Measurements from ENCODE around the gene CBARP.

Gene CBARP

DNA sequence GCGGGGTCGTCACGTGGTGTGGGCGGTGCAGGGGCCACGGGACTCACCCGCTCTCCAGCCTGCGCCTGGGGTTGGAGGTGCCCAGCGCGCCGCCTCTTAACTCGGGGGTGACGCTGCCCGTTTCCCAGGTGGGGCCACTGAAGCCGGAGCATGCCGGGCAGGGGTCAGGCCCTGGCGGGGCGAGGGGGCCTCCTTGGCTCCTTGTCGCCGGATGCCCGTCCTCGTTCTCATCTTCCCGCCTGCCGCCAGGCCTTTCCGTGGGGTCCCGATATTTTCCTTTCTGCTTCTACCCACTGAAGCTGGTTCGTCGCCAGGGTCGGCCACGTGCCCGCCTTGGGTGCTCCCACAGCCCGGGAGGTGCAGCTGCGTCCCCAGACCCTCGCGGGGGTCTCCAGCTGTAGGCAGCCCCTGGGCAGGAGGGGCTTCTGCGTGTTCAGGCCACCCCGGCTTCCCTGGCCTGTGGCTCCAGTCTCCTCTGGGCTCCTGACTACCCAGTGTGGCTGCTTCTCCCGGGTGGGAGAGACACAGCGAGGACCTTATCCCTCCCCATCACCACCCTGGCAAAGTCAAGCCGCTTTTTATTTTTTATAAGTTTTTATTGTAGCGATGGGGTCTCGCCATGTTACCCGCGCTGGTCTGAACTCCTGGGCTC lies 38.3 kb upstream of the CBARP start:
- DNase-seq (ENCODE audit: low spot score): no peak

DNA sequence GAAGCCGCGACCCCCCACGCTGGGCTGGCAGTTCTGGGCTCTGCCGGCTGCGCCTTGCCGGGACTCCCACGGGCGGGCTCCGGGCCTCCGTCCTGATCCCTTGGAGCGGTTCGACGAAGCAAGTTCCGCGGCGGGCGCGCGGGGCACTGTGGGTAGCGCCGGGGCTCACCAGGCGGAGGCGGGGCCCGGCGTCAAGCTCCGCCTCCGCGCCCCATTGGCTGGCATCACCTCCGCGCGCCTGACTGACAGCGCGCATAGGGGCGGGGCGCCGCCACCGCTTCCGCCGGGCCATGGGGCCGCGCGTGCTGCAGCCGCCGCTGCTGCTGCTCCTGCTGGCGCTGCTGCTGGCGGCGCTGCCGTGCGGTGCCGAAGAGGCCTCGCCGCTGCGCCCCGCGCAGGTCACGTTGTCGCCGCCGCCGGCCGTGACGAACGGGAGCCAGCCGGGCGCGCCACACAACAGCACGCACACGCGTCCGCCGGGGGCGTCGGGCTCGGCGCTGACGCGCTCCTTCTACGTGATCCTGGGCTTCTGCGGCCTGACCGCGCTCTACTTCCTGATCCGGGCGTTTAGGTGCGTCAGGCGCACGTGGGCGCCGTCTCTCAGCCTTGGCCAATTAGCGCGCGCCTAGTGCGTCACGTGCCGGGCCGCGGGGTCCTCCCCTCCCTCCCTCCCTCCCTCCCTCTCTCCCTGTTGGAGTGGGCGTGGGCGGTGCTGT lies 37.6 kb upstream of the CBARP start, which contains the start of gene FAM174C:
Gene FAM174C, plus strand, starts transcription at position 271 of the 716 bp plus-strand sequence. Its CDS starts 20 bp downstream, at position 291.
- DNase-seq (ENCODE audit: low spot score): peak; percentile 98

- no peak for DNase-seq (ENCODE audit: low spot score)
Measured at GRCh38 chr19:1274852-1275259, 37.1 kb upstream of the CBARP start.

- DNase-seq (ENCODE audit: low spot score): no peak
Measured at GRCh38 chr19:1274081-1274851, 36.5 kb upstream of the CBARP start.

GRCh38 chr19:1273263-1274041 lies 35.6 kb upstream of the CBARP start:
- no peak for DNase-seq (ENCODE audit: low spot score)

DNA sequence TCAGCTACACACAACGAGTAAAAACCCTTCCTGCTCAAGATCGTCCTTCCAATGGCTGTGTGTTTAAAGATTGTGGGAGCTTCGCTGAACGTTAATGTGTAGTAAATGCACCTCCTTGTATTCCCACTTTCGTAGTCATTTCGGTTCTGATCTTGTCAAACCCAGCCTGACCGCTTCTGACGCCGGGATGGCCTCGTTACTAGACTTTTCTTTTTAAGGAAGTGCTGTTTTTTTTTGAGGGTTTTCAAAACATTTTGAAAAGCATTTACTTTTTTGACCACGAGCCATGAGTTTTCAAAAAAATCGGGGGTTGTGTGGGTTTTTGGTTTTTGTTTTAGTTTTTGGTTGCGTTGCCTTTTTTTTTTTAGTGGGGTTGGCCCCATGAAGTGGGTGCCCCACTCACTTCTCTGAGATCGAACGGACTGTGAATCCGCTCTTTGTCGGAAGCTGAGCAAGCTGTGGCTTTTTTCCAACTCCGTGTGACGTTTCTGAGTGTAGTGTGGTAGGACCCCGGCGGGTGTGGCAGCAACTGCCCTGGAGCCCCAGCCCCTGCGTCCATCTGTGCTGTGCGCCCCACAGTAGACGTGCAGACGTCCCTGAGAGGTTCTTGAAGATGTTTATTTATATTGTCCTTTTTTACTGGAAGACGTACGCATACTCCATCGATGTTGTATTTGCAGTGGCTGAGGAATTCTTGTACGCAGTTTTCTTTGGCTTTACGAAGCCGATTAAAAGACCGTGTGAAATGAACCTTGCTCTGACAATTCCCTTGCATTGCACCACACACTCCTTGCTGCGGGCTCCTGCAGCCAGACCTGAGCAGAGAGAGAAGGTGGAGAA lies 34.8 kb upstream of the CBARP start:
- no peak for DNase-seq (ENCODE audit: low spot score)

GRCh38 chr19:1271528-1272422 lies 34.0 kb upstream of the CBARP start:
- no peak for DNase-seq (ENCODE audit: low spot score)

DNA sequence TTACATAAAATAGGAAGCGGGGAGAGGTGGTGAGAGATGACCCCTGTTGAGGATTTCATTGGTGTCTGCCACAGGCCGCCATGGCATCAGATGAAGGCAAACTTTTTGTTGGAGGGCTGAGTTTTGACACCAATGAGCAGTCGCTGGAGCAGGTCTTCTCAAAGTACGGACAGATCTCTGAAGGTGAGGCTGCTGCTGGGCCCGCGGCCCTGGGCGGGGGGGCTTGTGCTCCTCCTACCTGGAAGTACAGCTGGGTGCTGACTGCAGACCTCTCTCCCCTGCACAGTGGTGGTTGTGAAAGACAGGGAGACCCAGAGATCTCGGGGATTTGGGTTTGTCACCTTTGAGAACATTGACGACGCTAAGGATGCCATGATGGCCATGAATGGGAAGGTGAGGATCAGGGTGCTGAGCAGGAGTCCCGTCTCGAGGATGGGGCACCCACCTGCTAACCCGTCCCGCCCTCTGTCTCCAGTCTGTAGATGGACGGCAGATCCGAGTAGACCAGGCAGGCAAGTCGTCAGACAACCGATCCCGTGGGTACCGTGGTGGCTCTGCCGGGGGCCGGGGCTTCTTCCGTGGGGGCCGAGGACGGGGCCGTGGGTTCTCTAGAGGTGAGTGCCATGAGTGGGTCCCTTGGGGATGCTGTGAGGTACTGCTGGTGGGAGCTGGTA lies 33.2 kb upstream of the CBARP start:
- no peak for DNase-seq (ENCODE audit: low spot score)

DNA sequence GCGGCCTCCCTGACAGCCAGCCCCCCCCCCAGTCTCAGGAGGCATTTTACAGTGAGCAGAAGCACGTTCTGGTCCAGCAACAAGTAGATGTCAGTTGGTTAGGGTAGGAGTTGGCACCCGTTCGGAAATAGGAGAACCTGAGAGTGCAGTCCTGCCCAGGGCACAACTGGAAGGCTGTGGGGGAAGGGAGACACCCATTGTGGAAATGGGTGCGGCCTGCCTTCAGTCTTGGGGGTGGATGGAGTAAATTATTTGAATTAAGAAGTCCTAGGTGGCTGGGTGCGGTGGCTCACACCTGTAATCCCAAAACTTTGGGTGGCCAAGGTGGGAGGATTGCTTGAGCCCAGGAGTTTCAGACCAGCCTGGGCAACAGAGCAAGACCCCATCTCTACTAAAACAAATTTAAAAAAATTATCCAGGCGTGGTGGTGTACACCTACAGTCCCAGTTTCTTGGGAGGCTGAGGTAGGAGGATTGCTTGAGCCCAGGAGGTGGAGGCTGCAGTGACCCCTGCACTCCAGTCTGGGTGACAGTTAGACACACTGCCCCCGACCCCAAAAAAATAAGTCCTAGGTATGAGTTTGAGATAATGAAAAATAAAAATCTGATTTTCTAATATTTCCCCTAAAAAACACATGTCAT lies 32.5 kb upstream of the CBARP start:
- peak; percentile 52 for DNase-seq (ENCODE audit: low spot score)

GRCh38 chr19:1269478-1270212 lies 31.8 kb upstream of the CBARP start:
- peak; percentile 88 for DNase-seq (ENCODE audit: low spot score)

DNA sequence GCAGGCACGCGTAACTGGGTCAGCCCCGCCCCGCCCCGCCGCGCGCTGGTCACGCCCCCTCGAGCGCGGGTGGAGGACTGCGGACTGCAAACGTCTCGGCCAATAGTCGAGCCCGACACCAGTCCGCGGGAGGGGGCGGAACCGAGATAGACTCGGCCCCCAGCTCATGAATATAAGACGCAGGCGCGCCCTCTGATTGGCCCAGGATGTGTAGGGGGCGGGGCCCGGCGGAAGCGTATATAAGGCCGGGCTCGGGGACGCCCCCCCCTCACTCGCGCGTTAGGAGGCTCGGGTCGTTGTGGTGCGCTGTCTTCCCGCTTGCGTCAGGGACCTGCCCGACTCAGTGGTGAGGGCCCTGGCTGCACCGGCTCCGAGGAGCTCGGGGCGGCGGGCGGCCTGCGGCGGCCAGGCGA lies 31.3 kb upstream of the CBARP start, which contains the start of gene CIRBP:
Gene CIRBP, plus strand, starts transcription at position 268 of the 413 bp plus-strand sequence. CDS start 1,602 bp downstream, outside the sequence.
- peak; percentile 98 for DNase-seq (ENCODE audit: low spot score)

- DNase-seq (ENCODE audit: low spot score): no peak
Measured at GRCh38 chr19:1268226-1269064, 30.6 kb upstream of the CBARP start.

DNA sequence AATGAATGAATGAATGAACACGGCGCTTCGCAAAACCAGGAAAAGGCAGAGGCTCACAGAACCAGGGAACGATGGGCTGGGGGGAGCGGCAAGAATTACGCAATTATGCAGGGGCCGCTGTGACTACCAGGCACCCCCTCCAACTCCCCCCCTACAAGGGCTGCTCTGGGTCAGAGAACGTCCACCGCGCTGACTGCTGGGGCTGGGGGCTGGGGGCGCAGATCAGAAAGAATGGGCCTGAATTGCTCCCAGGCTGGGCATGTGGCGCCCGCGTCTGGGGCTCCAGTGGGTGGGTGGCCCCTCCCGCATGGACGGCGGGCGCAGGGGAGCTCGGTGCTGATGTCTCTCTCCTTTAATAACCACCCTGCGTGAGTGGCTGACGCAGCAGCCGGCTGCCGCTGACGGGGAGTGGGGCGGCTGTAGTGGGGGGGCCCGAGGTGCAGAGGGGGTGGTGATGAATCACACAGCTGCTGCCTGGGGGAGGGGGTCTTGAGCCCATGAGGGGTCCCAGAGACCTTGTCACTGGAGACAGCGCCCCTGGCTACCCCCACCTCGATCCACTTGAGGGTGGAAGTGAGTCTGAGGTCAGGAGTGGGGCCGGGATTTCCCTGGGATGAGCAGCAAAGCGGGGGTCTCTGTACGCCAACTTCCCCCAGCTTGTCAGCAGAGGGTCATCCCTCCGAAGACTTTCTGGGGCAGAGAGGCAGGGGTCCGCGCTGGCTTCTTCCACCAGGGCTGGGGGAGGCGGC lies 29.8 kb upstream of the CBARP start:
- DNase-seq (ENCODE audit: low spot score): no peak

- peak; percentile 62 for DNase-seq (ENCODE audit: low spot score)
Measured at GRCh38 chr19:1266916-1267476, 29.2 kb upstream of the CBARP start.

- DNase-seq (ENCODE audit: low spot score): peak; percentile 94
Measured at GRCh38 chr19:1266129-1266915, 28.5 kb upstream of the CBARP start.
